Natural killer cell (primary cell): ENCODE results near the gene ORAI3. TPM values are rescaled to one million over a fixed set of nuclear protein-coding genes. Genes with fewer than 3 reads are reported as not detected.

ENCODE experiments used
- ATAC-seq, 3 donors: fragments of 150-1000 bp in 2 of 3; fragments of 200-7000 bp in 1 of 3; cut with Tn5 transposase; 1 replicate in 1 of 3; 2 replicates in 2 of 3; pipeline ENCODE4 v1.10.0; 2021; ENCODE audit warnings: mild to moderate bottlenecking in 2 of 3, moderate library complexity in 2 of 3
- DNase-seq, 2 donors: peaks; one replicate each; pipeline versions ENCODE4 v3.0.0 to v3.0.0-alpha.2; 2013 to 2021; ENCODE audit warnings: mixed read lengths in 1 of 2
- H3K27ac ChIP-seq: one replicate; pipeline ENCODE4 v1.5.1; 2013; ENCODE audit warnings: mild to moderate bottlenecking, low read length
- H3K27me3 ChIP-seq: one replicate; pipeline ENCODE4 v1.6.1; 2013; ENCODE audit warnings: low read length; ENCODE audit not compliant: control insufficient read depth, insufficient read depth
- H3K36me3 ChIP-seq: one replicate; pipeline ENCODE4 v1.6.1; 2013; ENCODE audit warnings: low read length; ENCODE audit not compliant: control insufficient read depth, insufficient read depth
- H3K4me1 ChIP-seq: one replicate; pipeline ENCODE4 v1.6.1; 2013; ENCODE audit warnings: low read length; ENCODE audit not compliant: control insufficient read depth, insufficient read depth
- H3K4me3 ChIP-seq: one replicate; pipeline ENCODE4 v1.5.1; 2013; ENCODE audit warnings: low read length
- H3K9me3 ChIP-seq: one replicate; pipeline ENCODE4 v1.6.1; 2013; ENCODE audit warnings: low read length; ENCODE audit not compliant: control insufficient read depth, insufficient read depth
- H3K27ac Mint-ChIP-seq, 2 donors: one replicate each; pipeline ENCODE4 v1.8.0; 2022; ENCODE audit warnings: mild to moderate bottlenecking in 2 of 2, mixed read lengths in 2 of 2, moderate library complexity in 1 of 2
- H3K27me3 Mint-ChIP-seq, 2 donors: one replicate each; pipeline ENCODE4 v1.8.0; 2022; ENCODE audit warnings: low read depth in 2 of 2, mixed read lengths in 2 of 2
- H3K36me3 Mint-ChIP-seq: one replicate; pipeline ENCODE4 v1.8.0; 2022; ENCODE audit warnings: mixed read lengths
- H3K4me1 Mint-ChIP-seq, 2 donors: one replicate each; pipeline ENCODE4 v1.8.0; 2022; ENCODE audit warnings: mixed read lengths in 2 of 2
- H3K4me3 Mint-ChIP-seq: one replicate; pipeline ENCODE4 v1.8.0; 2022; ENCODE audit warnings: mild to moderate bottlenecking, moderate library complexity, mixed read lengths
- H3K9me3 Mint-ChIP-seq, 2 donors: one replicate each; pipeline ENCODE4 v1.8.0; 2022; ENCODE audit warnings: mixed read lengths in 2 of 2
- CTCF ChIP-seq: fragments of 200-600 bp; IDR thresholded peaks from one replicate; pipeline ENCODE4 v1.8.0; 2022; ENCODE audit warnings: antibody characterized with exemption
- WGBS: methylation state at CpG from one replicate; pipeline ENCODE4 v1.1.7; 2013; ENCODE audit warnings: missing lambda C conversion rate; ENCODE audit not compliant: insufficient coverage; 5-methylcytosine and 5-hydroxymethylcytosine counted together
- intact Hi-C: fragments of 100-400 bp; cut with micrococcal nuclease; formaldehyde crosslinking; loops from one replicate; pipeline ENCODE4 v1.14.2; 2022
- total RNA-seq, 4 donors: library from RNA; stranded (reverse); fragments of 120-200 nt in 1 of 4; gene quantifications; one replicate each; pipeline versions ENCODE4 v1.2.3 to v1.2.4, GENCODE V29; 2013 to 2022

The ORAI3 gene
- total RNA-seq, 3 donors from 2014 or later (not counting 1 experiment from before 2014, with no cell fraction given): 10.8 to 19.8 (median 12.8) TPM

DNA sequence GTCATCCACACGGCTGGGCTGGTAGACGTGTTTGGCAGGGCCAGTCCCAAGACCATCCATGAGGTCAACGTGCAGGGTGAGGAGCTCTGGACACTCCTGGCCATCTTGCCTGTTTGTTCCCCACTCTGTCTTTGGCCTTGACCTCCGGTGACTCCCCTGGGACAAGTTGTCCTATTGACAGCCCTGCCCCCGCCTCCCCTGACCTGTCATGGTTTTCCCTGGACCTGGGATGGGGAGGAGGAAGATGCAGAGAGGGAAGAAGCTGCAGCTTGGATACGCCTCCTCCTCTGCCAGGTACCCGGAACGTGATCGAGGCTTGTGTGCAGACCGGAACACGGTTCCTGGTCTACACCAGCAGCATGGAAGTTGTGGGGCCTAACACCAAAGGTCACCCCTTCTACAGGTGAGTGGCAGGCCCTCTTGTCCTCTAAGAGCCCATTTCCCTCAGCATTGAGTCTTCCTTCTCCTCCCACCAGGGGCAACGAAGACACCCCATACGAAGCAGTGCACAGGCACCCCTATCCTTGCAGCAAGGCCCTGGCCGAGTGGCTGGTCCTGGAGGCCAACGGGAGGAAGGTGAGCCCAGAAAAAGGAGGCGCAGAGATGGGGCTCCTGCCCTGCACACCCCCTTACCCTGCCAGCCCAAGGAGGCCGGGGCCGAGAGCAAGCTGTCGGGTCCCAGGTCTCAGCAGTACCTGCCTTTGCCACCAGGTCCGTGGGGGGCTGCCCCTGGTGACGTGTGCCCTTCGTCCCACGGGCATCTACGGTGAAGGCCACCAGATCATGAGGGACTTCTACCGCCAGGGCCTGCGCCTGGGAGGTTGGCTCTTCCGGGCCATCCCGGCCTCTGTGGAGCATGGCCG is 37.5 kb downstream of the ORAI3 start:
- H3K4me1 Mint-ChIP-seq: peaks cover 0 to 21% of the 10 kb centered on the region in 2 donors
- ATAC-seq: no peak
- intact Hi-C loops: no loop called here

GRCh38 chr16:30987581-30988190 is 38.8 kb downstream of the ORAI3 start:
- Mint-ChIP-seq H3K36me3 (no peaks in the 10 kb centered on the region), H3K27me3 (peaks cover 0 to under 1% of the 10 kb centered on the region in 2 donors), H3K4me1 (peaks cover 0 to 18% of the 10 kb centered on the region in 2 donors), H3K4me3 (no peak overlapping the region), H3K27ac (no peak overlapping the region), H3K9me3 (no peaks in the 10 kb centered on the region)
- no peak for ATAC-seq
- DNase-seq: no peak
- Histone ChIP-seq H3K4me1 (peaks cover 9% of the 10 kb centered on the region), H3K9me3 (no peaks in the 10 kb centered on the region), H3K27me3 (no peaks in the 10 kb centered on the region), H3K36me3 (peaks cover 5% of the 10 kb centered on the region), H3K4me3 (no peak overlapping the region), H3K27ac (no peak overlapping the region)
- 95% methylated on average over 30 of the region's 30 CpGs for WGBS
- intact Hi-C loops: no loop called here
- TF ChIP-seq CTCF: no peak

More for the DNA sequence above, 37.5 kb downstream of the ORAI3 start:
- Mint-ChIP-seq H3K27me3 (no peaks in the 10 kb centered on the region), H3K9me3 (no peaks in the 10 kb centered on the region), H3K4me3 (no peak overlapping the region), H3K36me3 (no peaks in the 10 kb centered on the region), H3K27ac (no peak overlapping the region)
- peaks cover 9% of the 10 kb centered on the region for H3K4me1 ChIP-seq
- H3K27me3 ChIP-seq: no peaks in the 10 kb centered on the region
- TF ChIP-seq CTCF: no peak
- no peak for DNase-seq
- WGBS: 96% methylated on average over 29 of the region's 29 CpGs
- H3K27ac ChIP-seq: no peak overlapping the region
- H3K9me3 ChIP-seq: no peaks in the 10 kb centered on the region
- no peak overlapping the region for H3K4me3 ChIP-seq
- H3K36me3 ChIP-seq: peaks cover 5% of the 10 kb centered on the region

GRCh38 chr16:30989469-30990047 is 40.7 kb downstream of the ORAI3 start:
- H3K4me1 Mint-ChIP-seq: peaks cover 0 to 20% of the 10 kb centered on the region in 2 donors
- Histone ChIP-seq H3K4me1 (peaks cover 8% of the 10 kb centered on the region), H3K4me3 (no peak overlapping the region), H3K9me3 (no peaks in the 10 kb centered on the region), H3K27me3 (no peaks in the 10 kb centered on the region), H3K36me3 (no peaks in the 10 kb centered on the region), H3K27ac (no peak overlapping the region)
- H3K27me3 Mint-ChIP-seq: peaks cover 0 to 3% of the 10 kb centered on the region in 2 donors
- whole genome bisulfite sequencing: 94% methylated on average over 23 of the region's 23 CpGs
- H3K4me3 Mint-ChIP-seq: no peak overlapping the region
- ATAC-seq (no peak), DNase-seq (no peak)
- H3K36me3 Mint-ChIP-seq: no peaks in the 10 kb centered on the region
- H3K27ac Mint-ChIP-seq: no peak overlapping the region
- no peak for TF ChIP-seq CTCF
- intact Hi-C loops: no loop called here
- no peaks in the 10 kb centered on the region for H3K9me3 Mint-ChIP-seq
